Measurements from ENCODE around the gene SDK1. TPM values are rescaled to one million over a fixed set of nuclear protein-coding genes. Genes with fewer than 3 reads are reported as not detected.

Gene SDK1
- total and polyA plus RNA-seq, 10 of the 15 experiments (the other 5 are each of a cell fraction or from before 2014, with no cell fraction given), result 0.14 to 0.33 TPM; not detected in 8

DNA sequence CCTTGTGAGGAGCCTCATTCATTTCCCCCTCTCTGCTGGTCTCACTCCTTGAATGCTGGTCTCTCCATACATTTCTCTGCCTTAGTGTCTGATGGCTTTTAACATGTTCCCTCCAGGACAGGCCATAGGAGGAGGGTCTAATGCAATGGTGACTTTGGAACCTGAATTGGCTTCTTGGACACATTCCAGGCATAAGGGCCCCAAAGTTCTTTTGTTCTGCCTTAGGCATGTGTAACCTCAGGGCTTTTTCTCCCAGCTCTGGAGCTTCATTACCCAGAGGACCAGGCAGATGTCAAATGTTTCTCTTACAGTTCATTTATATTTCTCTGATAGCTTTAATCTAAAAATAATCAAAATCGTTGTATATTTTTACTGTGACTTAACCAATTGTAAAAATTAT is 162.6 kb downstream of the SDK1 start:
- TF ChIP-seq RUNX3 (IDR thresholded peaks at IDR 0.05; ENCODE audit: low read length) (no peak), TBL1XR1 (IDR thresholded peaks at IDR 0.05; ENCODE audit: low read depth, low read length) (no peak), ATF3 (IDR thresholded peaks at IDR 0.05; ENCODE audit: borderline replicate concordance, extremely low read depth, low read depth, low read length) (no peak)
- no peaks in the 10 kb centered on the region for H3K4me1 ChIP-seq (ENCODE audit: control insufficient read depth, insufficient read depth, low read length)
- ChIA-PET POLR2A (no interaction called here), SMC1A (ENCODE audit: uncharacterized antibody, unreplicated experiment) (no interaction called here), RAD21 (ENCODE audit: unreplicated experiment) (no interaction called here), CTCF (interaction anchor here (1.3 kb wide), 1 partner anchor 325 kb away, joined by 3 read pairs; no protein-coding TSS in a partner anchor)
- no peaks in the 10 kb centered on the region for H4K20me1 ChIP-seq (ENCODE audit: control insufficient read depth, insufficient read depth)
- ATAC-seq (no peak), FAIRE-seq (no peak), DNase-seq (ENCODE audit: low read depth, low spot score) (no peak)
- H3K36me3 ChIP-seq (ENCODE audit: control insufficient read depth in 2 of 2, insufficient read depth in 2 of 2, low read length in 1 of 2), result no peaks in the 10 kb centered on the region
- H3K79me2 ChIP-seq (ENCODE audit: control insufficient read depth, insufficient read depth, low read length), result no peaks in the 10 kb centered on the region
- no peaks in the 10 kb centered on the region for H3K9me3 ChIP-seq (replicated peaks; ENCODE audit: control insufficient read depth, insufficient read depth, low read length)
- 25% methylated on average over 1 of the region's 1 CpG for WGBS (ENCODE audit: insufficient coverage, insufficient replicate concordance, low lambda C conversion rate, missing lambda C conversion rate)
- no peak overlapping the region for H3K4me3 ChIP-seq
- no peak overlapping the region for H2AFZ ChIP-seq (ENCODE audit: control insufficient read depth, low read depth, low read length)
- no peaks in the 10 kb centered on the region for H3K27me3 ChIP-seq (replicated peaks in 1 of 2; ENCODE audit: control insufficient read depth in 2 of 2, insufficient read depth in 2 of 2, low read length in 1 of 2)
- BruUV-seq (replicated peaks), result no TSS peak
- no peak overlapping the region for H3K27ac ChIP-seq (ENCODE audit: control insufficient read depth, insufficient read depth)
- H3K4me2 ChIP-seq (ENCODE audit: control insufficient read depth, insufficient read depth), result no peak overlapping the region
- intact Hi-C loops (cut with micrococcal nuclease; ENCODE audit: unreplicated experiment), result no loop called here
- no peak overlapping the region for H3K9ac ChIP-seq (ENCODE audit: control insufficient read depth, insufficient read depth, low read length)
- in situ Hi-C loops (cut with MboI), result no loop called here

GRCh38 chr7:3464900-3465622 is 164.0 kb downstream of the SDK1 start:
- no peak overlapping the region for H2AFZ ChIP-seq (ENCODE audit: control insufficient read depth, low read depth, low read length)
- in situ Hi-C loops (cut with MboI), result no loop called here
- no peaks in the 10 kb centered on the region for H3K27me3 ChIP-seq (replicated peaks in 1 of 2; ENCODE audit: control insufficient read depth in 2 of 2, insufficient read depth in 2 of 2, low read length in 1 of 2)
- H3K79me2 ChIP-seq (ENCODE audit: control insufficient read depth, insufficient read depth, low read length), result no peaks in the 10 kb centered on the region
- no peaks in the 10 kb centered on the region for H3K4me1 ChIP-seq (ENCODE audit: control insufficient read depth, insufficient read depth, low read length)
- H3K9me3 ChIP-seq (replicated peaks; ENCODE audit: control insufficient read depth, insufficient read depth, low read length), result no peaks in the 10 kb centered on the region
- no peak overlapping the region for H3K27ac ChIP-seq (ENCODE audit: control insufficient read depth, insufficient read depth)
- no TSS peak for BruUV-seq (replicated peaks)
- DNase-seq (ENCODE audit: low read depth, low spot score) (no peak), FAIRE-seq (no peak), ATAC-seq (no peak)
- no peak overlapping the region for H3K4me3 ChIP-seq
- RAD21 ChIA-PET (ENCODE audit: unreplicated experiment), result no interaction called here
- CTCF ChIA-PET, result interaction anchor here (1.4 kb wide), 1 partner anchor 8 kb away, joined by 3 read pairs; no protein-coding TSS in a partner anchor
- no peak overlapping the region for H3K9ac ChIP-seq (ENCODE audit: control insufficient read depth, insufficient read depth, low read length)
- SMC1A ChIA-PET (ENCODE audit: uncharacterized antibody, unreplicated experiment), result interaction anchor here (1.0 kb wide), 1 partner anchor 28 kb away, joined by 4 read pairs; no protein-coding TSS in a partner anchor
- H3K36me3 ChIP-seq (ENCODE audit: control insufficient read depth in 2 of 2, insufficient read depth in 2 of 2, low read length in 1 of 2), result no peaks in the 10 kb centered on the region
- TF ChIP-seq RAD21 (IDR thresholded peaks at IDR 0.05; ENCODE audit: insufficient read depth, low read depth, low read length), result no peak
- H4K20me1 ChIP-seq (ENCODE audit: control insufficient read depth, insufficient read depth), result no peaks in the 10 kb centered on the region
- H3K4me2 ChIP-seq (ENCODE audit: control insufficient read depth, insufficient read depth), result no peak overlapping the region
- POLR2A ChIA-PET, result no interaction called here
- 59% methylated on average over 9 of the region's 9 CpGs for WGBS (ENCODE audit: insufficient coverage, insufficient replicate concordance, low lambda C conversion rate, missing lambda C conversion rate)
- intact Hi-C loops (cut with micrococcal nuclease; ENCODE audit: unreplicated experiment), result no loop called here

Measured in GM12878 (cell line).